GM12878 (cell line): Measurements from ENCODE around the gene CAPN7. TPM values are rescaled to one million over a fixed set of nuclear protein-coding genes. Genes with fewer than 3 reads are reported as not detected.

Experiments used
- ATAC-seq: fragments of 200-7000 bp; cut with Tn5 transposase; 3 replicates; pipeline ENCODE4 v1.9.1; 2020; ENCODE audit warnings: mild to moderate bottlenecking, moderate library complexity
- BruUV-seq: library from RNA; stranded (reverse); fragments of 400-500 nt; replicated peaks from 2 replicates; lab custom pipeline; 2021; lab: Mats Ljungman, UMichigan
- CTCF ChIA-PET: fragments of 300-600 bp; sonication (Branson Sonifier 250); formaldehyde crosslinking; extraction: SDS; loops from one replicate; lab custom pipeline; 2021; ENCODE audit warnings: inconsistent platforms; lab: Yijun Ruan, JAX
- POLR2A ChIA-PET: fragments of 350-600 bp; formaldehyde crosslinking; extraction: SDS; loops from one replicate; lab custom pipeline; 2021; ENCODE audit warnings: inconsistent platforms; lab: Charles Lee
- RAD21 ChIA-PET: fragments of 300-600 bp; sonication (Branson Sonifier 250); formaldehyde crosslinking; loops from one replicate; lab custom pipeline; 2023; ENCODE audit warnings: antibody characterized with exemption; ENCODE audit not compliant: unreplicated experiment; lab: Charles Lee
- SMC1A ChIA-PET: fragments of 300-600 bp; sonication (Branson Sonifier 250); formaldehyde crosslinking; loops from one replicate; lab custom pipeline; 2023; ENCODE audit not compliant: unreplicated experiment, uncharacterized antibody; lab: Charles Lee
- DNase-seq: peaks from one replicate; pipeline ENCODE4 v3.0.0-alpha.2; 2011; ENCODE audit warnings: low read depth, low spot score
- FAIRE-seq: peaks from 3 replicates; lab custom pipeline; 2011; peaks lifted over from hg19 to GRCh38; lab: Jason Lieb, UNC
- H2AFZ ChIP-seq: 2 replicates; pipeline ENCODE4 v1.6.0; 2011; ENCODE audit warnings: low read depth, low read length, control low read depth; ENCODE audit not compliant: control insufficient read depth
- H3K27ac ChIP-seq: 2 replicates; pipeline ENCODE4 v1.5.1; 2011; ENCODE audit warnings: control low read depth; ENCODE audit not compliant: control insufficient read depth, insufficient read depth
- H3K27me3 ChIP-seq, 2 experiments: replicated peaks in 1 of 2; 2 replicates each; pipeline versions ENCODE4 v1.6.0 to v1.6.1; 2011; ENCODE audit warnings: low read length in 1 of 2; ENCODE audit not compliant: control insufficient read depth in 2 of 2, insufficient read depth in 2 of 2
- H3K36me3 ChIP-seq, 2 experiments: 2 replicates each; pipeline ENCODE4 v1.5.1; 2011; ENCODE audit warnings: low read length in 1 of 2; ENCODE audit not compliant: control insufficient read depth in 2 of 2, insufficient read depth in 2 of 2
- H3K4me1 ChIP-seq: 2 replicates; pipeline ENCODE4 v1.6.1; 2011; ENCODE audit warnings: mild to moderate bottlenecking, low read length, moderate library complexity, mixed read lengths; ENCODE audit not compliant: control insufficient read depth, insufficient read depth
- H3K4me2 ChIP-seq: 2 replicates; pipeline ENCODE4 v1.6.0; 2011; ENCODE audit warnings: control low read depth; ENCODE audit not compliant: control insufficient read depth, insufficient read depth
- H3K4me3 ChIP-seq: fragments of 200-600 bp; sonication (generic); 2 replicates; pipeline ENCODE4 v1.5.1; 2016
- H3K79me2 ChIP-seq: 2 replicates; pipeline ENCODE4 v1.6.0; 2011; ENCODE audit warnings: low read length; ENCODE audit not compliant: control insufficient read depth, insufficient read depth
- H3K9ac ChIP-seq: 2 replicates; pipeline ENCODE4 v1.8.0; 2011; ENCODE audit warnings: low read length, control low read depth, mixed read lengths; ENCODE audit not compliant: control insufficient read depth, insufficient read depth
- H3K9me3 ChIP-seq: replicated peaks from 3 replicates; pipeline ENCODE4 v1.5.1; 2011; ENCODE audit warnings: mild to moderate bottlenecking, low read length; ENCODE audit not compliant: control insufficient read depth, insufficient read depth
- H4K20me1 ChIP-seq: 2 replicates; pipeline ENCODE4 v1.6.0; 2011; ENCODE audit not compliant: control insufficient read depth, insufficient read depth
- ATF2 ChIP-seq: IDR thresholded peaks from 2 replicates; pipeline ENCODE4 v1.6.1; 2012; ENCODE audit warnings: low read length, inconsistent platforms
- IKZF1 ChIP-seq: fragments of 450-650 bp; conservative IDR thresholded peaks from 2 replicates; pipeline ENCODE4 v1.6.1; 2017; ENCODE audit warnings: antibody characterized with exemption, mild to moderate bottlenecking
- MAX ChIP-seq: IDR thresholded peaks from 2 replicates; pipeline ENCODE4 v1.6.1; 2012; ENCODE audit warnings: low read depth, low read length, improper control_type of control experiment
- MXI1 ChIP-seq: fragments of 150-350 bp; IDR thresholded peaks from 2 replicates; pipeline ENCODE4 v1.6.1; 2011; ENCODE audit warnings: low read depth, mild to moderate bottlenecking, inconsistent platforms, low read length, improper control_type of control experiment
- NFYA ChIP-seq: IDR thresholded peaks from 2 replicates; pipeline ENCODE4 v1.6.1; 2011; ENCODE audit warnings: low read depth, mild to moderate bottlenecking, low read length, improper control_type of control experiment, borderline replicate concordance
- NR2C1 ChIP-seq: fragments of 450-650 bp; IDR thresholded peaks from 2 replicates; pipeline ENCODE4 v1.6.1; 2017; ENCODE audit warnings: antibody characterized with exemption, mild to moderate bottlenecking, moderate library complexity
- NRF1 ChIP-seq: conservative IDR thresholded peaks from 2 replicates; pipeline ENCODE4 v1.6.1; 2011; ENCODE audit warnings: mild to moderate bottlenecking, low read depth, low read length, improper control_type of control experiment
- POLR2AphosphoS2 ChIP-seq: IDR thresholded peaks from 2 replicates; pipeline ENCODE4 v1.6.1; 2011; ENCODE audit warnings: low read depth, mild to moderate bottlenecking, low read length, improper control_type of control experiment, moderate library complexity
- SMAD1 ChIP-seq: fragments of 450-650 bp; IDR thresholded peaks from 2 replicates; pipeline ENCODE4 v1.6.1; 2018; ENCODE audit warnings: mild to moderate bottlenecking, low read depth; ENCODE audit not compliant: partially characterized antibody
- SMARCA5 ChIP-seq: fragments of 450-650 bp; IDR thresholded peaks from 2 replicates; pipeline ENCODE4 v1.6.1; 2017; ENCODE audit warnings: mild to moderate bottlenecking
- STAT1 ChIP-seq: fragments of 450-650 bp; conservative IDR thresholded peaks from 2 replicates; pipeline ENCODE4 v1.6.1; 2014; ENCODE audit warnings: antibody characterized with exemption, mild to moderate bottlenecking
- TAF1 ChIP-seq: IDR thresholded peaks from 2 replicates; pipeline ENCODE4 v1.6.1; 2011; ENCODE audit warnings: mild to moderate bottlenecking, low read depth, low read length, borderline replicate concordance
- USF1 ChIP-seq: IDR thresholded peaks from 2 replicates; pipeline ENCODE4 v1.6.1; 2011; ENCODE audit warnings: borderline replicate concordance, low read depth, mild to moderate bottlenecking, moderate library complexity, mixed read lengths, low read length; ENCODE audit not compliant: insufficient read depth; ENCODE audit errors: extremely low read length
- USF2 ChIP-seq: IDR thresholded peaks from 2 replicates; pipeline ENCODE4 v1.6.1; 2011; ENCODE audit warnings: low read depth, low read length, improper control_type of control experiment, borderline replicate concordance
- ZNF592 ChIP-seq: fragments of 450-650 bp; IDR thresholded peaks from 2 replicates; pipeline ENCODE4 v1.6.1; 2017; ENCODE audit warnings: mild to moderate bottlenecking, moderate library complexity
- ZSCAN29 ChIP-seq: fragments of 450-650 bp; IDR thresholded peaks from 2 replicates; pipeline ENCODE4 v1.6.1; 2017; ENCODE audit warnings: mild to moderate bottlenecking, moderate library complexity
- WGBS: methylation state at CpG from one replicate; pipeline ENCODE4 v1.1.6; 2016; ENCODE audit warnings: low lambda C conversion rate; ENCODE audit not compliant: insufficient replicate concordance, insufficient coverage; ENCODE audit errors: missing lambda C conversion rate; 5-methylcytosine and 5-hydroxymethylcytosine counted together
- in situ Hi-C: fragments of 300-500 bp; cut with MboI; formaldehyde crosslinking; loops from 9 replicates; pipeline ENCODE4 v1.14.3; 2018; ENCODE audit warnings: mixed read lengths
- intact Hi-C: fragments of 100-400 bp; cut with micrococcal nuclease; formaldehyde crosslinking; loops from one replicate; pipeline ENCODE4 v1.14.2; 2022; ENCODE audit not compliant: unreplicated experiment
- polyA plus RNA-seq, 11 experiments: library from polyadenylated mRNA; depleted of rRNA in 4 of 11; unstranded in 6 of 11; stranded (reverse) in 5 of 11; fragments of >200 nt; fragmentation: Nextera tagmentation in 4 of 11; fragmentation: Illumina TruSeq in 1 of 11; extraction: Ambion mirVana in 4 of 11; extraction: Trizol in 1 of 11; gene quantifications; 1 replicate in 1 of 11; 2 replicates in 10 of 11; pipeline versions ENCODE4 v1.2.1 to v1.2.3, GENCODE V29; 2011 to 2016; ENCODE audit warnings: inconsistent platforms in 2 of 11, missing spikeins in 2 of 11, low read depth in 1 of 11
- total RNA-seq, 4 experiments: library from RNA; depleted of rRNA in 3 of 4; stranded (reverse); fragments of >200 nt in 3 of 4; fragmentation: Illumina TruSeq in 1 of 4; extraction: Trizol in 1 of 4; gene quantifications; 2 replicates each; pipeline versions ENCODE4 v1.2.1 to v1.2.3, GENCODE V29; 2013 to 2021

Gene CAPN7
- total and polyA plus RNA-seq, 10 of the 15 experiments (the other 5 are each of a cell fraction or from before 2014, with no cell fraction given): 5.3 to 27.0 (median 18.2) TPM

- TF ChIP-seq SMARCA5 (no peak), ZSCAN29 (no peak), USF1 (no peak), NFYA (no peak), STAT1 (no peak), IKZF1 (no peak)
These were observed 88.9 kb downstream of the CAPN7 start (continued) for GRCh38 chr3:15294929-15295328.

- Histone ChIP-seq H3K9me3 (no peaks in the 10 kb centered on the region), H4K20me1 (no peaks in the 10 kb centered on the region), H3K9ac (no peak overlapping the region), H3K79me2 (peaks cover 2% of the 10 kb centered on the region; the same call in 1 of the 2 replicates), H3K27me3 (no peaks in the 10 kb centered on the region), H3K4me2 (no peak overlapping the region), H3K4me1 (peaks cover 26% of the 10 kb centered on the region), H3K36me3 (peaks cover 0 to 19% of the 10 kb centered on the region in 2 experiments; a peak in 3 of 4 replicates), H3K4me3 (no peak overlapping the region), H3K27ac (no peak overlapping the region), H2AFZ (no peak overlapping the region)
- ChIA-PET POLR2A (no interaction called here), SMC1A (interaction anchor here (0.9 to 1.8 kb wide), 8 partner anchors 8 to 109 kb away, joined by 3 to 10 read pairs (median 4); no protein-coding TSS in a partner anchor), RAD21 (interaction anchor here (0.7 kb wide), 1 partner anchor 41 kb away, joined by 3 read pairs; no protein-coding TSS in a partner anchor), CTCF (interaction anchor here (1.2 to 1.9 kb wide), 4 partner anchors 11 to 28 kb away, joined by 3 to 6 read pairs (median 4); no protein-coding TSS in a partner anchor)
- TF ChIP-seq ZNF592 (no peak), NRF1 (no peak), SMAD1 (no peak), USF2 (no peak), MAX (no peak), ATF2 (no peak), POLR2AphosphoS2 (no peak), NR2C1 (no peak), MXI1 (no peak), TAF1 (no peak)
- no peak for ATAC-seq
- BruUV-seq: no TSS peak
- in situ Hi-C loops (no loop called here), intact Hi-C loops (no loop called here)
- whole genome bisulfite sequencing: 69% methylated on average over 6 of the region's 6 CpGs
- FAIRE-seq: no peak
- no peak for DNase-seq
These were observed 89.5 kb downstream of the CAPN7 start for GRCh38 chr3:15295506-15295905.
